ENCODE data around the gene SLC7A6. TPM values are rescaled to one million over a fixed set of nuclear protein-coding genes. Genes with fewer than 3 reads are reported as not detected.
A peak's percentile ranks its signal among the peaks of the same experiment; 100 is the strongest.
"Not testable (repeated sequence)": the region's sequence is repeated elsewhere in the genome, so short reads cannot be mapped to it uniquely, and the experiment has no call there.

The SLC7A6 gene
- polyA plus RNA-seq, 12 donors: 5.5 to 21.5 (median 10.1) TPM; not detected in 1

DNA sequence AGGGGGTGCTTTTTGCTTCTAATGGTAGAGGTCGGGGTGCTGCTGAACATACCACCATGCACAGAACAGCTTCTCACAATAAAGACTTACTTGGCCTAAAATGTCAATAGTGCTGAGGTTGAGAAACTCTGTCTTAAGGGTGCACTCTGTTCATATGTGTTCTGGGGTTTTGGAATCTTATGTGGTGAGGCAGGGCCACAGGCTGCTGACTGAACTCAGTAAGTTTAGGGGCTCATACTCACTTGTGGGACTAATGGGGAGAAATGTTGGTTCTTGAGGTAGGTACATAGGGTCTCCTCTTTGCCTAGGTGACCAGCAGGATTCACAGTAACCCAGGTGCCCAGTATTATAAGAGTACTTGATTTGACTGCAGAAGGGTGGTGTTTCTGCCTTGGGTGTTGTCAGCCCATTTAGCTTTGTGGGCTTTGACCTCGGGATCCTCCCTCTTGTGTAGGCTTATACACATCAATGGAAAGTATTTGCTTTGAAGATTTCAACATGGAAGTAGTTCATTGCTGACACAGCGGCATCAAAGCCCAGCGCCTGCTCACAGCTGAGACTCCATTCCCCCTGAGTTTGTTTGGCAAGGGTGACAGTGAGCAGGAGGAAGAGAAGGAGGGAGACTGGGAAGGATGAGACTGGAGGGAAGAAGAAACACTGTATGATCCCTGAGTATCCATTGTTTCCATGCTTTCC, 17.2 kb downstream of the SLC7A6 start:
- no peak for DNase-seq

DNA sequence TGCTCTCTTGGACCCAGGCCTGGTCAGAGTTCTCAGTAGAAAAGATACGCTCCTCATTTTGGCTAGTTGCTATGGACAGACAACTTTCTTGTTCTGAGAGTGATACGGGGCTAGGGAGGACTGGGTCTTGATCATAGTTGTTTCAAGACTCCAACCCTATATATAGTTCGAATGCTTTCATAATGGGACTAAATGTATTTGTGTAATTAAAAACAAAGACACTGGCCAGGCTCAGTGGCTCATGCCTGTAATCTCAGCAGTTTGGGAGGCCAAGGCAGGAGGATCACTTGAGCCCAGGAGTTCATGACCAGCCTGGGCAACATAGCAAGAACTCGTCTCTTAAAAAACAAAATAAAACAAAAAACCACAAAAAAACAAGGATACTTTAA, 17.7 kb downstream of the SLC7A6 start:
- DNase-seq: no peak

DNA sequence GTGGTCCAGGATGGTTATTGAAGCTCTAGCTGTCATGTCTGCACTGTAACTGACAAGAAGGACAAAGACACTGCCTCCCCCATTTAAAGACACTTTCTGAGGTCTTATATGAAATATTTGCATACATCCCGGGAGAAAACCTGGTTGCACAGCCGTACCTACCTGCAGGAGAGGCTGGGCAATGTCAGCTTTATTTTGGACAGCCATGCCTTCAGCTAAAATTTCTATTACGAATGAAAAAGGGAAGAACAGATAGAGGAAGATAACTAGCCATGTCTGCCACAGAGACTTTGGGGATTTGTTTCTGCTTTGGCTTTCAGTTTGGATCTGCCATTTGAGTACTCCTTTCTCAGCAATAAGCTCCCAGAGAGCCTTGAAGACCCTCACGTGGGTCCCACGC, 19.0 kb downstream of the SLC7A6 start:
- DNase-seq: no peak

DNA sequence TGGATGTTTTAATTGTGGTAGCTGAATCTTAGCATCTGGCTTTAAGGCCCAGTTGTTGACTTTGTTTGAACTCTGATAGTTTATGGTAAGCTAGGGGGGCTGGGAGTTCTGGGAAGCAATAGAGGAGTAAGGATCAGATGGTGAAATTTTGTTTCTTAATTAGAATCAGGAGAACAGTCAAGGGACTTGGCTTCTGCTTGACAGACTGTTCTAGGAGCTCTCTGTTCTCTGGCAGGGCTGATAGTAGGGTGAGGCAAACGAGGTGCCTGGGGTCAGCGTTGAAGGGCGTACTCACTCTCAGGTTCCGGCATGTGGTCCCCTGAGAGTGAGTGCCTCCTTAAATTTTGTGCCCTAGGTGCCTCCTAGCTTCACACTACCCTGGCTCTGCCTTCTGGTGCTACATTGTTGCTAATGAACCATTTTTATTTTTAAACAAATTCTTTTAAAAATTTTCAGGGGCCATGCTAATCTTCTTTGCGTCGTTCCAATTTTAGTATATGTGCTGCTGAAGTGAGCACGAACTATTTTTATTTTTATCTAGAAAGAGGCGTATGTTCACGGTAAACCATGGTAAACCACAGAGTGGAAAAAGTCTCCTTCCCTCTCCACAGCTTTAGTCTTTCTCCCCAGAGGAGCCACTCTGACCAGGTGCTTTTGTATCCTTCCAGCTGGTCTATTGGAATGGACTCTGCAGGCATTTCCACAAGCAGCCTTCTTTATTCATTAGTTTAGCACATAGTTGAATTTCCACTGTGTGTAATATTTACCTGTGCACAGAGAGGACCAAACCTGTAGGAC, 19.7 kb downstream of the SLC7A6 start:
- no peak for DNase-seq

DNA sequence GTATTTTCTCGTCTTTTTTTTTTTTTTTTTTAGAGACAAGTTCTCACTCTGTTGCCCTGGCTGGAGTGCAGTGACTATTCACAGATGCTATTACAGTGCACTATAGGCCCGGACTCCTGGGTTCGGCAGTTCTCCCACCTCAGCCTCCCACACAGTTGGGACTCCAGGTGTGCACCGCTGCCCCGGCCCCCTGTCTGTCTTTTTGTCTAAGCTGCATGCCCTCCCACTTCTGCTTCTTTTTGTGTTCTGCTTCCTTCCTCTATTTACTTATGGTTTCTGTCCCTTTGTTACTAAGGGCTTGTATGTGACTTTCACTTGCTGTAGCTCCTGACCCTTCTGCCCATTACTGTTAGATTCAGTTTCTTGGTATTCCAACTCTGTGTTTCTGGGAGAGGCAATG, 20.5 kb downstream of the SLC7A6 start:
- no peak for DNase-seq

DNA sequence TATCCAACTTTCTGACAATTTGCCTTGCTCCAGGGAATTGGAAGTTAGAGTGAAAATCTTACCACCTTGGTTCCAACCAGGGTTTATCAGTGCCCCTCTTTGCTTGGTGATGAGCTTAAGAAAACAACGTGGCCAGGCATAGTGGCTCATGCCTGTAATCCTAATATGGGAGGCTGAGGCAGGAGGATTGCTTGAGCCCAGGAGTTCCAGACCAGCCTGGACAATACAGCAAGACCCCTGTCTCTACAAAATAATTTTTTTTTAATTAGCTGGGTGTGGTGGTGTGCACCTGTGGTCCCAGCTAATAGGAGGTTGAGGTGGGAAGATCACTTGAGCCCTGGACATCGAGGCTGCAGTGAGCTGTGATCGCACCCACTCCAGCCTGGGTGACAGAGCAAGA, 21.4 kb downstream of the SLC7A6 start:
- no peak for DNase-seq

DNA sequence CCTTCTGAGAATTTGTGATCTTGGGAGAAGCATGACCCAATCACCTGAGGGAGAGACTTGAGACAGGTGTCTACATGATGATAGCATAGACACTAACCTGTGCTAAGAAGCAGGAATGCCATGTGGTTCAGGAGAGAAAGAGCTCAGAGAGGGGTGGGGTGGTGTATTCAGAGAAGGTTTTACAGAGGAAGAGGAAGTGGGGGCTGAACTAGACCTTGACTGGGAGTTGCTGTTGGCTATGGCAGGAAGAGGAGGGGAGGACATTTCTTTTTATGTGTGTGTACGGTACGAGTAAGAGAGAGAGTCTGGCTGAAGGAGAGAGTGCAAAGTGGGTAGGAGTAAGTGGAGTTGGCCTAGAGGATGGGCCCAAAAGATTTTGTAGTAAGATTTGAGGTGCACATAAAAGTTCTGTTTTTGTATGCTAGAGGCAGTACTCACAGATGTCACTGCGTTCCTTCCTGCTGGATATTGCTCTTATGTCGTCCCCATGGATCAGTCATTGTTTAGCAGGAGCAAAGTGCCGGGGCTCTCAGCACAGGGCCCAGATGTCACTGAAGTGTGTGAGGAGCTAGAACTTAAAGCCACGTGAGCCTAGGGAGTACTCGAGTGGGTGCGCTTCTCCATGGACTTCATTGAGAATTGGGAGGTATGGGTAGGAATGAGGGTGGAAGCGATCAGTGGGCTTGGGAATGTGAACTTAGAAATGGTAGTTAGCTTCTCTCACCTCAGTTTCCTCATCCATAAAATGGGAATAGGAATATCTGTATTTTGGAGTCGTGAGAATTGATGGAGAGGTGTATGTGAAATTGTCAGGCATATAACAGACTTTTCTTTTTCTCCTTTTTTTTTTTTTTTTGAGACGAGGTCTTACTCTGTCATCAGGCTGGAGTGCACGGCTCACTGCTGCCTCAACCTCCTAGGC, 22.1 kb downstream of the SLC7A6 start:
- no peak for DNase-seq

DNA sequence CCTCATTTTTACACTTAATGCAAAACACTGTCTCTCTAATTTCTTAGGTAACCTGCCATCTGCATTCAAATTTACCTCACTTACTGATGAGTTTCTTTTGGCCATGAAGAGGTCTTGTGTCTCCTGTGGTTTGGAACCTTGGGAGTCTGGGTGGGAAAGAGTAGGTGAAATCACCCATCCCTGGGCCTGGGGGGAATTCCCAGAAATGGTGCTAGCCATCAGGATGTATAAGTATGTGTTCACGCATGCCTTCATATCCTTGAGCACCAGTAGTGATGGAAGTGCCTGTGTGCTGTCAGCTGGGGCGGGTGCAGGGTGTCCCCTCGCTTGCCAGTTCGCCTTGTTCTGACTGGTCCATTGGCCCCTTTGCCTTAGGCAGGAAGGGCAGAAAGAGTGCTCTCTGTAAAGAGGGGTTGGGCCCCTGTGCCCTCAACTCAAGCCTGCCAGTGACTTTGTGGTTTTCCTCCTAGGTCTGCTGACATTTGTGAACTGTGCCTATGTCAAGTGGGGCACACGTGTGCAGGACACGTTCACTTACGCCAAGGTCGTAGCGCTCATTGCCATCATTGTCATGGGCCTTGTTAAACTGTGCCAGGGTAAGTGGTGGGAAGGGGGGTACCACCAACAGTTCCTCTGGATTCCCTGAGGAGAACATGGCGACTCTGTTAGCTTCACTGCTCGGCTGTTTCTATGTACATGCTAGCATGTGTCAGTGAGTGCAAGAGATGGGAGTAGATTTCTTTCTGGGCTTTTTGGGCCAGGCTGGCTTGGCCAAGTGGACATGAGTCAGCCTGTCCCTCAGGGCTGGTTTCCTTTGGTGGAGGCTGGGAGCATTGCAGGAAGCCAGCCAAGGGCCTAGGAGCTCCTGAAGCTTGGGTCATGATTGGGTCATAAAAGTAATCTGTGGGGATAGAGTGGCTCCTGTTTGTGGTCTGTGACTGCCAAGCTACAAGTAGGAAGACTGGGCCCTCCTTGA, 23.2 kb downstream of the SLC7A6 start:
- no peak for DNase-seq

DNA sequence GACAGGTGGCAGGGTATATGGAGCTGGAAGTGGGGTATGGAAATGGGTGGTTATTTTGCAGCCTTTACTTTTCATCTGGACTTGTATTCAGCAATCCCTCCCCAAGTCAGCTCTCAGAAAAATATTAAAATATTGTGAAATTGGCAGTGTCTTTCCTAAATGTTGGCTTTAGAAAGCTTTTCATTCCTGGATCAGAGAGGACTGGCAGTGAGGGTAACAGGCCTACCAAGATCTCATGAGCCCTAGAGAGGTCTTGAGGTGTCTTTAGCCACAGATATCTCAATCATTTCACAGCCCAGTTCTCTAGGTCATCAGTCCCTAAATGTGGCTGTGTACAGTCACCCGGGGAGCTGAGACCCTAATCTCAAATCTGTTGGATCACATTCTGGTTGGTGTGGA, 23.9 kb downstream of the SLC7A6 start:
- no peak for DNase-seq

DNA sequence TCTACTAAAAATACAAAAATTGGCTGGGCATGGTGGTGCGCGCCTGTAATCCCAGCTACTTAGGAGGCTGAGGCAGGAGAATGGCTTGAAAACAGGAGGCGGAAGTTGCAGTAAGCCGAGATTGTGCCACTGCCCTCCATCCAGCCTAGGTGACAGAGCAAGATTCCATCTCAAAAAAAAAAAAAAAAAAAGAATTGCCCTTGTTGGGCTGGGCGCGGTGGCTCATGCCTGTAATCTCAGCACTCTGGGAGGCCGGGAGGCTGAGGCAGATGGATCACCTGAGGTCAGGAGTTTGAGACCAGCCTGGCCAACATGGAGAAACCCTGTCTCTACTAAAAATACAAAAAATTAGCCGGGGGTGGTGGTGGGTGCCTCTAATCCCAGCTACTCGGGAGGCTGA, 24.5 kb downstream of the SLC7A6 start:
- not testable (repeated sequence) for DNase-seq

DNA sequence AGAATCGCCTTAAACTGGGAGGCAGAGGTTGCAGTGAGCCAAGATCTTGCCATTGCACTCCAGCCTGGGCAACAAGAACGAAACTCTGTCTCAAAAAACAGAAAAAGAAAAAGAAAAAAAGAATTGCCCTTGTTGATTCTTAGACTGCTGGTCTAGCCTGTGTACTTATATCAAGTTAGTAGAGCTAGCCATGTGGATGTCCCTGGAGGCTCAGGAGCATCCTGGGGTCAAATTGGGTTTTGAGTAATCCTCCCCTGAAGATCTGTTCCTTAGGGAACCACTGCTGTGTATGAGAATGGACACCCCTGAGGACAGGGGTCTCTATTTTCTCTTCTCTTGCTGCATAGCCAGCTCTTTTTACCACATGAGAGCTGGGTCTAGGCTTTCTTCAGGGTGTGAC, 24.9 kb downstream of the SLC7A6 start:
- DNase-seq: no peak

DNA sequence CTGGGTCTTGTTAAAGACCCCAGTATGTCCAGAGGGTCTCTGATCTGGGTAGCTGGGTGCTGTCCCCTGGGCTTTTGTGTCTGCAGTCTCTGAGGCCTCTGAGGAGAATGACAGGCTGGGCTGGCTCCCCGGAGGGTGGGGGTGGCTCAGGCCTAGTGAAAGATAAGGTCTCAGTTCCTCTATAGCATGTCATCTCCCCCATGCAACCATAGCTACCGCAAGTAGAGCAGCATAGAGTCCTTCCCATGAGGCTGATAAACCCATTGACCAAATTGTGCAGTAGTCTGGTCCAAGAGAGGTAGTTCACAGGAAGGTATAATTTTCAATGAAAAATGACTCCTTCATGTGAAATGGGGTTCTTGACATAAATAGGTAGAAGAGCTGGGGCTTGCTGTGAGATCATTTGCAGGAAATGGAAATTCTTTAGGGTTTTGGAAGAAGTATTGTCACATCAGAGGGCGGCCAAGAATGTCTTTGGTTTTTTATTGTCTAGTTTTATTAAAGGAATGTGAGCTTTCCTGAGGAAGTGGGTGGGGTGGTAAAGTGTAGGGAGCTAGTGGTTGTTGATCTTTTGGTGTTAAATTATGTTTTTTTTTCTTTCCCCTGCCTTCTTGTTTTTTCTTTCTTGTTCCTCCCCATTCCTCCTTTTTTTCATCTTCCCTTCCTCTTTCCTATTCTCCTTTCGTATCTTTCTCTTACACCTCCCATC, 25.4 kb downstream of the SLC7A6 start:
- DNase-seq: no peak

DNA sequence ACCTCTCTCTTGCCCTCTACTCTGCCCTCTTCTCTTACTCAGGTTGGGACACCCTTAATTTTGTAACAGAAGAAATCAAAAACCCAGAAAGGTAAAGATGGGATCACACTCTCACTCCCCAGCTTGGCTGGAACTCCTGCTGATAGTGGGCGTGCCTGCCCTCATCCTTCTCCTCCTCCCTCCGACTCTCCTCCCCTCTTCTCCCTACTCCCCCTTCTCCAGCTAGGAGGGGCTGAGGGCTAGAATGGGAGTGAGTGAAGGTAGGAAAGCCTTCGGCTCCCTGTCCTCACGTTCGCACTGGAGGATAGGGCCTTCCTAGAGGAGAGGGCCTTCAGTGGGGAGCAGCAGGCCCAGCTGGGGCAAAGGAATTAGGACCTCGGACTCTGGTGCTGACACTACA, 26.1 kb downstream of the SLC7A6 start:
- DNase-seq: no peak

DNA sequence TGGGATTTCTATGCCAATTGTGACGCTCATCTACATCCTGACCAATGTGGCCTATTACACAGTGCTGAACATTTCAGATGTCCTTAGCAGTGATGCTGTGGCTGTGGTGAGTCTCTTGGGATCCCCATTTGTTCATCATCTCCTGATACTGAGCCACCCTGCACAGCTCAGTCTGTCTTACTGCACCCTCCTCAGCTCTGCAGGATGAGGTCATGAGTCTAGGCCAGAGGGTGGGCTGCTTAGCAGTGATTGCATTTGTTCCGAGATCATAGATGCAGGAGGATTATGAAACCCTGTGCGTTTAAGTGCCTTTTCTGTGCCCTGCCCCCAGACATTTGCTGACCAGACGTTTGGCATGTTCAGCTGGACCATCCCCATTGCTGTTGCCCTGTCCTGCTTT, 26.9 kb downstream of the SLC7A6 start:
- no peak for DNase-seq

DNA sequence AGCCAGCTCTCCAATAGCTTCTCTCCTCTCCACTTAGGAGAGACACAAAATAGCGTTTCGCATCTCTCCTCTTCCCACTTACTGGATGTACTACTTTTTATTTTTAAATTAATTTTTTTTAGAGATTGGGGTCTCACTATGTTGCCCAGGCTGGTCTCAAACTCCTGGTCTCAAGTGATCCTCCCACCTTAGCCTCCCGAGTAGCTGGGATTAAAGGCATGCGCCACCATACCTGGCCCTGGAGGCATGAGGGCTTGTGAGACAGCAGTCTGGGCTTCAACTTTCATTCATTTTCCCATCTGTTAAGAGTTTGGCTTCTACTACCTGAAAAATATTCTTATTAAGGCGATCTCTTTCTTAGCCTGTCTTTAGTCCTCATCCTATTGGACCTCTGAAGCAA, 28.1 kb downstream of the SLC7A6 start:
- DNase-seq: no peak

DNA sequence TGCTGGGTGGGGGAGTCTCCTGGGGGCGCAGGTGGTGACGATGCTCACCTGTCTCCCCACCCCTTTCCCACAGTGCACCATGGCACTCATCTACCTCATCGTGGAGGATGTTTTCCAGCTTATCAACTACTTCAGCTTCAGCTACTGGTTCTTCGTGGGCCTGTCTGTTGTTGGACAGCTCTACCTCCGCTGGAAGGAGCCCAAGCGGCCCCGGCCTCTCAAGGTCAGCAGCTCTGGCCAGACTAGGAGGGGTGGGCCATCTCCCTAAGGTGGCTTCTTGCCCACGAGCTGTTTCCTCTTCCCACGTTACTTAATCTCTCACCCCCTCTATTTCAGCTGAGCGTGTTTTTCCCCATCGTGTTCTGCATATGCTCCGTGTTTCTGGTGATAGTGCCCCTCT, 32.0 kb downstream of the SLC7A6 start:
- DNase-seq: no peak

DNA sequence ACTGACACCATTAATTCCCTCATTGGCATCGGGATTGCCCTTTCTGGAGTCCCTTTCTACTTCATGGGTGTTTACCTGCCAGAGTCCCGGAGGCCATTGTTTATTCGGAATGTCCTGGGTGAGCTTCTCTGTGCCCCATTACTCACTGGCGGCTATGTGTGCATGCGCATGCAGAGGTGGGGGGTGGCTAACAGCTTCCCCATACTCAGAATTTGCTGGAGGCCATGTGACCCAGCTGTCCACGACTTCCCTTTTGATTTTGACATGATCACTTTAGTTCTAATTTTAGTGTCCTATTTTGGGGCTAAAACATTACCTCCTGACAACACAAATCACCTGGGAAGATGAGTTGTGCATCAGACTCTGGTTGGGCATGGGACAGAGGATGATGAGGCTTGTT, 32.4 kb downstream of the SLC7A6 start:
- DNase-seq: no peak

DNA sequence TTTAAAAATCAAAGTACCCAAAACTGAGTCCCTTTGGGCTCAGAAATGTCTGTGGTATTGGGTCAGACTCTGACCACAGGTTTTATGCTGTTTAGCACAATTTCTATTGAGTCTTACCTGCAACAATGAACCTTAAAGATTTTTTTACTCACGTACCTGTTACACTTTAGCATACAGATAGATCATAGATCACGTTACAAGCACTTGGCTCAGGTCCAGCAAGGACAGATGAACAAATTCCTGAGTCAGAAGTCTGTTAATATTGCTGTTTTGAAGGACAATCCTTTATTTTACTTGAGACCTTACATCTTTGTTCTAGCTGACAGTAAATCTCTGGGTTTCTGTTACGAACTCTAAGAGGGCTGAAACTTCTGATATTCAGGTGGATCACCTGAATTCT, 33.6 kb downstream of the SLC7A6 start:
- DNase-seq: no peak

DNA sequence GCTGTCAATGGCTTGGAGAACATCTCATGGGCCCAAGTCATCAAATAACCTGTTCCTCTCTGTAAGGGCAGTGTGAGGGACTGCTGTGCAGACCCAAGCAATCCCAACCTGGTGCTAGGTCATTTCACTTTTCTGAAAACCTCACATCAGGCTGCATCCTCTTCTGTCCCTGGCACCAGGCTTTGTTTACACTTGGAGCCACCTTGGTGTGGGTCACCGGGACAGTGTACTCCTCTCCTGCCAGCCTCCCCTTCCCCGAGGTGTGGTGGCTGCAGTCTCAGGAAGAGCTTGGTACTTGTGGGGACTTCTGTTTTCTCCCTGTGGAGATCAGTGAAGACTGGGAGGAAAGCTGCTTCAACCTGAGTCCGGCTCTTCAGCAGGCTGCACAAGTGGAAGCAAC, 34.0 kb downstream of the SLC7A6 start:
- no peak for DNase-seq

DNA sequence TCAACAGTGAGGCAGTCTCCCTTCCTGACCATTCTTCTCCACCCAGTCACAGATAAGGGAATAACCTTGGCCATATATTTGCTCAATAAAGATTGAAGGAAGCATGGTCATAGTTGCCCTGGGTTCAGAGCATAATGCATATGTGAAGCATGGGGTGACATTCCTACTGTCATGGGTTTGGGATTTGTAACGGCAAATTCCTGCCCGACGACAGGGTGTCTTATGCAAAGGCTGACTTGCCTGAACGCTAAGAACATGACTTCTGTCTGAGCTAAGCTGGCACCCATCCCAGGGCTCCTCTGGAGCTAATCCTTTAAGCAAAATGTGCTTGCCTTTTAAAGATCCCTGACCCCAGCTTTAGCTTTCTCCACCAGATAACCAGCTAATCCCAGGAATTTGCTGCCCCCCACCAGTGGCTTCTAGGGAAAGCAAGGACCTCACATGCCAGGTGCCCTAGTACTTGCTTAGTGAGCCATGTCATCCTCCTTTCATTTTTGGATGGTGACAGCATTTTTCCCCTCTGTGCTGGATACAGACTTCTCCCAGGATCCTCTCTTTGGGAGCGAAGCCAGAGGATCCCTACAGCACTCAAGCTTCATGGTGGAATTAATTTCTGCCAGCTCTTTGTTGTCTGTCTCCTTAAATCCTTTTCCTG, 34.7 kb downstream of the SLC7A6 start:
- DNase-seq: peak; percentile 23
